HEK293 (cell line): ENCODE measurements around the gene LSS.

Experiments
- CTCF ChIA-PET: fragments of 350-600 bp; formaldehyde crosslinking; extraction: SDS; loops from one replicate; lab custom pipeline; 2021; ENCODE audit warnings: antibody characterized with exemption; lab: Yijun Ruan, JAX
- POLR2A ChIA-PET: fragments of 300-600 bp; formaldehyde crosslinking; extraction: SDS; loops from one replicate; lab custom pipeline; 2020; ENCODE audit warnings: antibody characterized with exemption, inconsistent platforms; lab: Yijun Ruan, JAX
- H3K27ac ChIP-seq: fragments of 200-500 bp; sonication (Bioruptor generic); 2 replicates; pipeline ENCODE4 v1.5.1; 2014; ENCODE audit warnings: low read depth, low read length, control low read depth, inconsistent platforms; ENCODE audit errors: extremely low read depth
- H3K36me3 ChIP-seq, 2 experiments: fragments of 200-500 bp in 1 of 2; sonication (Bioruptor generic) in 1 of 2; 1 replicate in 1 of 2; 2 replicates in 1 of 2; pipeline ENCODE4 v1.5.1; 2014 to 2017; ENCODE audit warnings: inconsistent platforms in 2 of 2, low read length in 2 of 2; ENCODE audit not compliant: control insufficient read depth in 2 of 2, insufficient read depth in 1 of 2
- H3K4me1 ChIP-seq: fragments of 200-500 bp; sonication (Bioruptor generic); 2 replicates; pipeline ENCODE4 v1.5.1; 2014; ENCODE audit warnings: mild to moderate bottlenecking, low read length, inconsistent platforms; ENCODE audit not compliant: control insufficient read depth, insufficient read depth
- H3K4me3 ChIP-seq: 2 replicates; pipeline ENCODE4 v1.5.1; 2011; ENCODE audit warnings: low read depth, mild to moderate bottlenecking, control low read depth, low read length, moderate library complexity
- H3K9me3 ChIP-seq: fragments of 200-500 bp; sonication (Bioruptor generic); 2 replicates; pipeline ENCODE4 v1.5.1; 2014; ENCODE audit warnings: low read depth, low read length, inconsistent platforms; ENCODE audit not compliant: control insufficient read depth, insufficient read depth
- BCL11B ChIP-seq: fragments of 450-650 bp; formaldehyde crosslinking; IDR thresholded peaks from 2 replicates; pipeline ENCODE4 v1.5.1; 2016; ENCODE audit warnings: low read depth, missing biosample characterization, missing genetic modification characterization
- GLI4 ChIP-seq: fragments of 450-650 bp; formaldehyde crosslinking; IDR thresholded peaks from 2 replicates; pipeline ENCODE4 v1.5.1; 2016; ENCODE audit warnings: missing biosample characterization, missing genetic modification characterization
- KLF1 ChIP-seq: fragments of 450-650 bp; formaldehyde crosslinking; IDR thresholded peaks from 2 replicates; pipeline ENCODE4 v1.5.1; 2016; ENCODE audit warnings: missing biosample characterization, missing genetic modification characterization
- SP3 ChIP-seq: fragments of 450-650 bp; formaldehyde crosslinking; IDR thresholded peaks from 2 replicates; pipeline ENCODE4 v1.5.1; 2016; ENCODE audit warnings: missing biosample characterization, missing genetic modification characterization
- SP7 ChIP-seq: fragments of 450-650 bp; formaldehyde crosslinking; IDR thresholded peaks from 2 replicates; pipeline ENCODE4 v1.5.1; 2016; ENCODE audit warnings: missing biosample characterization, missing genetic modification characterization
- TRIM28 ChIP-seq: IDR thresholded peaks from 2 replicates; pipeline ENCODE4 v1.6.1; 2011; ENCODE audit warnings: low read length, control low read depth, borderline replicate concordance
- ZFHX2 ChIP-seq: fragments of 450-650 bp; formaldehyde crosslinking; conservative IDR thresholded peaks from 2 replicates; pipeline ENCODE4 v1.5.1; 2016; ENCODE audit warnings: missing biosample characterization, missing genetic modification characterization
- ZNF112 ChIP-seq: fragments of 450-650 bp; formaldehyde crosslinking; IDR thresholded peaks from 2 replicates; pipeline ENCODE4 v1.5.0; 2017; ENCODE audit warnings: missing biosample characterization, missing genetic modification characterization
- ZNF2 ChIP-seq: fragments of 450-650 bp; formaldehyde crosslinking; IDR thresholded peaks from 2 replicates; pipeline ENCODE4 v1.5.1; 2016; ENCODE audit warnings: missing biosample characterization, missing genetic modification characterization
- ZNF202 ChIP-seq: fragments of 450-650 bp; formaldehyde crosslinking; IDR thresholded peaks from 2 replicates; pipeline ENCODE4 v1.5.1; 2016; ENCODE audit warnings: missing biosample characterization, missing genetic modification characterization, borderline replicate concordance
- ZNF473 ChIP-seq: fragments of 450-650 bp; formaldehyde crosslinking; IDR thresholded peaks from 2 replicates; pipeline ENCODE4 v1.5.1; 2017; ENCODE audit warnings: missing biosample characterization, missing genetic modification characterization
- ZNF501 ChIP-seq: fragments of 450-650 bp; formaldehyde crosslinking; IDR thresholded peaks from 2 replicates; pipeline ENCODE4 v1.5.1; 2016; ENCODE audit warnings: missing biosample characterization, missing genetic modification characterization
- ZNF514 ChIP-seq: fragments of 450-650 bp; formaldehyde crosslinking; IDR thresholded peaks from 2 replicates; pipeline ENCODE4 v1.5.1; 2016; ENCODE audit warnings: missing biosample characterization, missing genetic modification characterization
- ZNF529 ChIP-seq: fragments of 450-650 bp; formaldehyde crosslinking; IDR thresholded peaks from 2 replicates; pipeline ENCODE4 v1.5.1; 2017; ENCODE audit warnings: missing genetic modification characterization, missing biosample characterization; ENCODE audit not compliant: insufficient replicate concordance
- ZNF555 ChIP-seq: fragments of 450-650 bp; formaldehyde crosslinking; conservative IDR thresholded peaks from 2 replicates; pipeline ENCODE4 v1.5.1; 2017; ENCODE audit warnings: missing biosample characterization, mild to moderate bottlenecking, missing genetic modification characterization, inconsistent platforms
- ZNF600 ChIP-seq: fragments of 450-650 bp; formaldehyde crosslinking; IDR thresholded peaks from 2 replicates; pipeline ENCODE4 v1.5.1; 2016; ENCODE audit warnings: missing biosample characterization, missing genetic modification characterization
- ZNF629 ChIP-seq: fragments of 450-650 bp; formaldehyde crosslinking; IDR thresholded peaks from 2 replicates; pipeline ENCODE4 v1.5.1; 2017; ENCODE audit warnings: missing biosample characterization, missing genetic modification characterization
- ZNF658 ChIP-seq: fragments of 450-650 bp; formaldehyde crosslinking; IDR thresholded peaks from 2 replicates; pipeline ENCODE4; 2016; ENCODE audit warnings: missing biosample characterization, missing genetic modification characterization
- ZNF664 ChIP-seq: fragments of 450-650 bp; formaldehyde crosslinking; IDR thresholded peaks from 2 replicates; pipeline ENCODE4 v1.5.1; 2016; ENCODE audit warnings: missing biosample characterization, missing genetic modification characterization
- ZNF707 ChIP-seq: fragments of 450-650 bp; formaldehyde crosslinking; IDR thresholded peaks from 2 replicates; pipeline ENCODE4 v1.5.1; 2016; ENCODE audit warnings: missing biosample characterization, missing genetic modification characterization
- ZSCAN30 ChIP-seq: fragments of 450-650 bp; IDR thresholded peaks from 2 replicates; pipeline ENCODE4 v1.5.1; 2018; ENCODE audit warnings: missing biosample characterization, mild to moderate bottlenecking, missing genetic modification characterization, moderate library complexity
- TF ChIP-seq, protein P1 (sequence below): fragments of 450-650 bp; formaldehyde crosslinking; IDR thresholded peaks from 2 replicates; pipeline ENCODE4 v1.5.1; 2016; ENCODE audit warnings: missing biosample characterization, missing genetic modification characterization
- TF ChIP-seq, protein P2 (sequence below): fragments of 450-650 bp; formaldehyde crosslinking; IDR thresholded peaks from 2 replicates; pipeline ENCODE4 v1.5.1; 2017; ENCODE audit warnings: missing biosample characterization, missing genetic modification characterization
- TF ChIP-seq, protein P3 (sequence below): fragments of 450-650 bp; formaldehyde crosslinking; IDR thresholded peaks from 2 replicates; pipeline ENCODE4; 2016; ENCODE audit warnings: missing biosample characterization, missing genetic modification characterization
- TF ChIP-seq, protein P4 (sequence below): fragments of 450-650 bp; formaldehyde crosslinking; IDR thresholded peaks from 2 replicates; pipeline ENCODE4 v1.5.1; 2016; ENCODE audit warnings: missing biosample characterization, missing genetic modification characterization

LSS gene

DNA sequence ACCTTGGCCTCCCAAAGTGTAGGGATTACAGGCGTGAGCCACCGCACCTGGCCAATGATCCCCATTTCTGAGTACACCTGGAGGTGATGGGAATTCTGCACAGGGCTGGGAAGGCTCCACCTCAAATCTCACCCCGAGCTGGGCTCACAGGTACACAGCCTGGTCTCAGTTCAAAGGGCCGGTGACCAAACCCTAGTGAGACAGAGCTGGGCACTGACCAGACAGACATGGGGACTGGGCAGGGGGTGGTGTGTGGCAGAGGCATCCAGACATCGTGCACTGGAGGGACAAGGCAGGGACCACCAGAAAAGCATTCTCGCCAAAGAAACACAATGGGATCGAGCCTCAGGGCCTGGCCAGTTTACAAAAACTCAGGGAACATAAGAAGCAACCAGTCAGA lies 17.2 kb downstream of the LSS start:
- POLR2A ChIA-PET = interaction anchor here (1.8 kb wide), 1 partner anchor 43 kb away, joined by 4 read pairs; no protein-coding TSS in a partner anchor
- peaks cover 0 to 55% of the 10 kb centered on the region in 2 experiments; a peak in 1 of 3 replicates for H3K36me3 ChIP-seq
- CTCF ChIA-PET = interaction anchor here (0.6 kb wide), 1 partner anchor 238 kb away, joined by 3 read pairs; no protein-coding TSS in a partner anchor
- no peak overlapping the region for H3K4me3 ChIP-seq
- no peaks in the 10 kb centered on the region for H3K9me3 ChIP-seq
- H3K27ac ChIP-seq = no peak overlapping the region
- H3K4me1 ChIP-seq = no peaks in the 10 kb centered on the region
- TF ChIP-seq ZNF600 (tag by site-specific recombination) (no peak), ZNF112 (no peak), ZNF629 (tag by site-specific recombination) (no peak), ZNF555 (tag by site-specific recombination) (no peak), ZSCAN30 (tag by site-specific recombination) (no peak), ZNF664 (tag by site-specific recombination) (no peak), ZNF473 (tag by site-specific recombination) (no peak), TRIM28 (no peak), ZNF658 (no peak), KLF1 (tag by site-specific recombination) (no peak), ZNF202 (no peak), ZNF2 (no peak), ZNF514 (tag by site-specific recombination) (no peak)

DNA sequence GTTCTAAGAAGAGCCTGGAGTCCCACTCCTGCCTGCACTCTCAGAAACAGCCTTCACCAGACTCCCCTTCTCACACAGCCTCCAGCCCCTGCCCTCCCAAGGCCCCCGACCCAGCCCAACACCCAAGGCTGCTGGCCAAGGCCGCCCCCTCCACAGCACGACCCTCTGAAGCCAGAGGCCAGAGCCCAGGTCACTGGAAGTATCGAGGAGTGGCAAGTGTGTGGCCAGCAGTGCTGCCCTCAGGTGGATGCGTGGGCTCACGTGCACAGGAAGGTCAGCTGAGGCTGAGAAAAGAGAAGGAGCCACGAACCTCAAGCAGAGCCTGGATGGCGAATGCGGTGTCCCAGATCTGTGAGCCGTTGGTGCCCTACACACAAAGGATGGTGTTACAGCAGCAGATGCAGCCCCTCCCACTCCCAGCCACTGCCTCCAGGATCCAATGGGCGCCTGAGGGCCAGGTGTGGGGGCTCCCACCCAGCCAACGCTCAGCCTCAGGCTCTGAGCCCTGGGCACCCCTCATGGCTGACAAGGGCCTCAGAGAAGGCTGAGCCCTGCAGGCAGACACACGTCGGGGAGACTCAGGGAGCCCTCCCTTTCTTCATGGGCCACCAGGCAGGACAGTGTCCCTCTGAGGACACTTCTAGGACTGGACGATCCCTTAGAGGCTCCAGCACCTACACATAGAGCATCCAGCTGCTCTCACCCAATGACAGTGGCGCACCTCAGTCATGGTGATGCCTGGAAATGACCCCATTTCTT lies 18.0 kb downstream of the LSS start:
- ChIA-PET CTCF (no interaction called here), POLR2A (no interaction called here)
- no peak overlapping the region for H3K27ac ChIP-seq
- H3K9me3 ChIP-seq = no peaks in the 10 kb centered on the region
- no peak overlapping the region for H3K4me3 ChIP-seq
- H3K36me3 ChIP-seq = peaks cover 0 to 57% of the 10 kb centered on the region in 2 experiments; a peak in 1 of 3 replicates
- H3K4me1 ChIP-seq = no peaks in the 10 kb centered on the region
- TF ChIP-seq ZNF707 (tag by site-specific recombination) = no peak
- TF ChIP-seq, protein P1, sequence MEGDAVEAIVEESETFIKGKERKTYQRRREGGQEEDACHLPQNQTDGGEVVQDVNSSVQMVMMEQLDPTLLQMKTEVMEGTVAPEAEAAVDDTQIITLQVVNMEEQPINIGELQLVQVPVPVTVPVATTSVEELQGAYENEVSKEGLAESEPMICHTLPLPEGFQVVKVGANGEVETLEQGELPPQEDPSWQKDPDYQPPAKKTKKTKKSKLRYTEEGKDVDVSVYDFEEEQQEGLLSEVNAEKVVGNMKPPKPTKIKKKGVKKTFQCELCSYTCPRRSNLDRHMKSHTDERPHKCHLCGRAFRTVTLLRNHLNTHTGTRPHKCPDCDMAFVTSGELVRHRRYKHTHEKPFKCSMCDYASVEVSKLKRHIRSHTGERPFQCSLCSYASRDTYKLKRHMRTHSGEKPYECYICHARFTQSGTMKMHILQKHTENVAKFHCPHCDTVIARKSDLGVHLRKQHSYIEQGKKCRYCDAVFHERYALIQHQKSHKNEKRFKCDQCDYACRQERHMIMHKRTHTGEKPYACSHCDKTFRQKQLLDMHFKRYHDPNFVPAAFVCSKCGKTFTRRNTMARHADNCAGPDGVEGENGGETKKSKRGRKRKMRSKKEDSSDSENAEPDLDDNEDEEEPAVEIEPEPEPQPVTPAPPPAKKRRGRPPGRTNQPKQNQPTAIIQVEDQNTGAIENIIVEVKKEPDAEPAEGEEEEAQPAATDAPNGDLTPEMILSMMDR (tag by site-specific recombination) = 0 out of 2 replicates have a peak, but pooled peaks have one; percentile 19
- TF ChIP-seq SP7 (tag by site-specific recombination) = no peak
- no peak for TF ChIP-seq ZNF501 (tag by site-specific recombination)
- TF ChIP-seq, protein P2, sequence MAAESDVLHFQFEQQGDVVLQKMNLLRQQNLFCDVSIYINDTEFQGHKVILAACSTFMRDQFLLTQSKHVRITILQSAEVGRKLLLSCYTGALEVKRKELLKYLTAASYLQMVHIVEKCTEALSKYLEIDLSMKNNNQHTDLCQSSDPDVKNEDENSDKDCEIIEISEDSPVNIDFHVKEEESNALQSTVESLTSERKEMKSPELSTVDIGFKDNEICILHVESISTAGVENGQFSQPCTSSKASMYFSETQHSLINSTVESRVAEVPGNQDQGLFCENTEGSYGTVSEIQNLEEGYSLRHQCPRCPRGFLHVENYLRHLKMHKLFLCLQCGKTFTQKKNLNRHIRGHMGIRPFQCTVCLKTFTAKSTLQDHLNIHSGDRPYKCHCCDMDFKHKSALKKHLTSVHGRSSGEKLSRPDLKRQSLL = no peak
- TF ChIP-seq, all 188 proteins: peak for 1

DNA sequence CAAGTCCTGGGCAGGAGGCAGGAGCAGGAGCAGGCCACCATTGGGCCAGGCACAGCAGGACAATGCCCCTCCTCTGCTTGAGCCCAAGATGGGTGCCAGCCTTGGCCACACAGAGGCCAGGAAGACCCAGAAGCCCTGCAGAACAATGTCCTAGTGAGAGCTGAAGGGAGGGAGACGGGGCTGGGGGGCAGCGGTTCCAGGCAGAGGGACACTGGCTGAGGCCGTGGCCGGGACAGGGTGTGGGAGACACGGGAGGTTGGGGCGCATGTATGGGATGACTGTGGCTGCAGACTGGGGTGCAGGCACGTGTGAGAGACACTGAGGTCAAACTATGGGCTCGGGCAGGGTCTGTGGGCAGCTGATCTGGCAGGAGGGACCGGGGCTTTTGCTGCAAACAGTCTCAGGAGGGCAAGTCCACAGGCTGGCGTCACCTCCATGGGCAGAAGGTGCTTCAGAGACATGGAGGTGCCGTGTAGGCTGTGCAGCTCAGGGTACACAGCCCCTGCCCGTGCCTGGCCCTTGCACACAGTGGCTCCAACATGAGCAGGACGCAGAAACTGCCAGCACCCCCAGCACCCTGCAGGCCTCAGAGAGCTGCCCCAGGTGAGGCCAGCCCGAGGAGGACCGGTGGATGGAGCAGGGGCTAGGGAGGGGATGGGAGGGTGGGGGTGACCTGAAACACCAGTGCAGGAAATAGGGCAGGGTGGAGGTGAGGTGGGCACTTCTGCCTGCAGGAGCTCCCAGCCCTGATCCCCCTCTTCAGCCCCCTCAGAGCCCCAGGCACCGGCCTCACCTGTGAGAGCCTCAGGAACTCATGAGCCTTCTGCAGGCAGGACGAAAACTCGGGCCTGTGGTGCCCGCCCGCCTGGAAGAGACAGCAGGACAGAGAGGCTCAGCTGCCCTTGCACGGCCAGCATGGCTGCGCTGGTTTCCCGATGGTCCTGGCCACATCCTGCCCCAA lies 19.5 kb downstream of the LSS start:
- H3K36me3 ChIP-seq = peaks cover 10 to 64% of the 10 kb centered on the region in 2 experiments
- POLR2A ChIA-PET = no interaction called here
- no peaks in the 10 kb centered on the region for H3K4me1 ChIP-seq
- no peak for TF ChIP-seq ZNF529
- no peak for TF ChIP-seq SP3 (tag by site-specific recombination)
- TF ChIP-seq ZFHX2 (tag by site-specific recombination) = no peak
- TF ChIP-seq, protein P3, sequence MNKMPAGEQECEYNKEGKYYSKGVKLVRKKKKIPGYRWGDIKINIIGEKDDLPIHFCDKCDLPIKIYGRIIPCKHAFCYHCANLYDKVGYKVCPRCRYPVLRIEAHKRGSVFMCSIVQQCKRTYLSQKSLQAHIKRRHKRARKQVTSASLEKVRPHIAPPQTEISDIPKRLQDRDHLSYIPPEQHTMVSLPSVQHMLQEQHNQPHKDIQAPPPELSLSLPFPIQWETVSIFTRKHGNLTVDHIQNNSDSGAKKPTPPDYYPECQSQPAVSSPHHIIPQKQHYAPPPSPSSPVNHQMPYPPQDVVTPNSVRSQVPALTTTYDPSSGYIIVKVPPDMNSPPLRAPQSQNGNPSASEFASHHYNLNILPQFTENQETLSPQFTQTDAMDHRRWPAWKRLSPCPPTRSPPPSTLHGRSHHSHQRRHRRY (tag by site-specific recombination) = no peak
- no peak for TF ChIP-seq GLI4 (tag by site-specific recombination)
- TF ChIP-seq BCL11B (tag by site-specific recombination) = no peak
- TF ChIP-seq, protein P4, sequence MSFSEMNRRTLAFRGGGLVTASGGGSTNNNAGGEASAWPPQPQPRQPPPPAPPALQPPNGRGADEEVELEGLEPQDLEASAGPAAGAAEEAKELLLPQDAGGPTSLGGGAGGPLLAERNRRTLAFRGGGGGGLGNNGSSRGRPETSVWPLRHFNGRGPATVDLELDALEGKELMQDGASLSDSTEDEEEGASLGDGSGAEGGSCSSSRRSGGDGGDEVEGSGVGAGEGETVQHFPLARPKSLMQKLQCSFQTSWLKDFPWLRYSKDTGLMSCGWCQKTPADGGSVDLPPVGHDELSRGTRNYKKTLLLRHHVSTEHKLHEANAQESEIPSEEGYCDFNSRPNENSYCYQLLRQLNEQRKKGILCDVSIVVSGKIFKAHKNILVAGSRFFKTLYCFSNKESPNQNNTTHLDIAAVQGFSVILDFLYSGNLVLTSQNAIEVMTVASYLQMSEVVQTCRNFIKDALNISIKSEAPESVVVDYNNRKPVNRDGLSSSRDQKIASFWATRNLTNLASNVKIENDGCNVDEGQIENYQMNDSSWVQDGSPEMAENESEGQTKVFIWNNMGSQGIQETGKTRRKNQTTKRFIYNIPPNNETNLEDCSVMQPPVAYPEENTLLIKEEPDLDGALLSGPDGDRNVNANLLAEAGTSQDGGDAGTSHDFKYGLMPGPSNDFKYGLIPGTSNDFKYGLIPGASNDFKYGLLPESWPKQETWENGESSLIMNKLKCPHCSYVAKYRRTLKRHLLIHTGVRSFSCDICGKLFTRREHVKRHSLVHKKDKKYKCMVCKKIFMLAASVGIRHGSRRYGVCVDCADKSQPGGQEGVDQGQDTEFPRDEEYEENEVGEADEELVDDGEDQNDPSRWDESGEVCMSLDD (tag by site-specific recombination) = no peak

More for the DNA sequence above, 19.5 kb downstream of the LSS start:
- Histone ChIP-seq H3K4me3 (no peak overlapping the region), H3K27ac (no peak overlapping the region), H3K9me3 (no peaks in the 10 kb centered on the region)
- CTCF ChIA-PET = interaction anchor here (1.1 kb wide), 1 partner anchor 56 kb away, joined by 3 read pairs; no protein-coding TSS in a partner anchor
